Neuronal stem cell (in vitro differentiated cells): ENCODE data around the gene CDRT4.

ENCODE experiments used
- DNase-seq: peaks from one replicate; pipeline ENCODE4 v3.0.0-alpha.2; 2013; ENCODE audit warnings: low spot score
- H2AFZ ChIP-seq: one replicate; pipeline ENCODE4 v1.6.1; 2013; ENCODE audit warnings: mild to moderate bottlenecking, low read length, inconsistent platforms
- H2AK5ac ChIP-seq: 2 replicates; pipeline ENCODE4 v1.6.1; 2013; ENCODE audit warnings: low read depth, mild to moderate bottlenecking, inconsistent platforms, low read length, moderate library complexity, mixed read lengths
- H2BK120ac ChIP-seq: 2 replicates; pipeline ENCODE4 v1.6.1; 2013; ENCODE audit warnings: low read depth, mild to moderate bottlenecking, inconsistent platforms, low read length, moderate library complexity, mixed read lengths
- H2BK12ac ChIP-seq: one replicate; pipeline ENCODE4 v1.6.1; 2013; ENCODE audit warnings: low read length, inconsistent platforms
- H2BK15ac ChIP-seq: 2 replicates; pipeline ENCODE4 v1.6.1; 2013; ENCODE audit warnings: mild to moderate bottlenecking, low read length, inconsistent platforms, mixed read lengths
- H2BK5ac ChIP-seq: one replicate; pipeline ENCODE4 v1.6.1; 2013; ENCODE audit warnings: inconsistent platforms, mild to moderate bottlenecking, low read length, moderate library complexity
- H3K14ac ChIP-seq: one replicate; pipeline ENCODE4 v1.6.1; 2013; ENCODE audit warnings: low read length, inconsistent platforms
- H3K18ac ChIP-seq: 2 replicates; pipeline ENCODE4 v1.6.1; 2013; ENCODE audit warnings: low read length, inconsistent platforms
- H3K23ac ChIP-seq: 2 replicates; pipeline ENCODE4 v1.6.1; 2013; ENCODE audit warnings: low read depth, mild to moderate bottlenecking, mixed read lengths, low read length, inconsistent platforms; ENCODE audit not compliant: poor library complexity
- H3K27ac ChIP-seq: replicated peaks from 3 replicates; pipeline ENCODE4 v1.5.1; 2013; ENCODE audit warnings: low read length, inconsistent platforms
- H3K27me3 ChIP-seq, 3 experiments: 2 replicates each; pipeline ENCODE4 v1.6.1; 2013; ENCODE audit warnings: low read length in 3 of 3, mild to moderate bottlenecking in 2 of 3, inconsistent platforms in 1 of 3, low read depth in 1 of 3, mixed read lengths in 1 of 3, moderate library complexity in 1 of 3; ENCODE audit not compliant: control insufficient read depth in 3 of 3, insufficient read depth in 3 of 3
- H3K36me3 ChIP-seq, 2 donors: replicated peaks in 1 of 2; 2 replicates each; pipeline ENCODE4 v1.6.1; 2013; ENCODE audit warnings: low read length in 2 of 2; ENCODE audit not compliant: control insufficient read depth in 2 of 2, insufficient read depth in 2 of 2
- H3K4ac ChIP-seq: 2 replicates; pipeline ENCODE4 v1.6.1; 2013; ENCODE audit warnings: inconsistent platforms, mild to moderate bottlenecking, low read length, moderate library complexity
- H3K4me1 ChIP-seq, 2 donors: 1 replicate in 1 of 2; 2 replicates in 1 of 2; pipeline ENCODE4 v1.6.1; 2013; ENCODE audit warnings: low read length in 2 of 2, low read depth in 1 of 2; ENCODE audit not compliant: control insufficient read depth in 2 of 2, insufficient read depth in 1 of 2
- H3K4me2 ChIP-seq: one replicate; pipeline ENCODE4 v1.6.1; 2013; ENCODE audit warnings: mild to moderate bottlenecking, low read length, inconsistent platforms; ENCODE audit not compliant: insufficient read depth, poor library complexity, severe bottlenecking
- H3K4me3 ChIP-seq, 2 donors: 2 replicates each; pipeline ENCODE4 v1.5.1; 2013; ENCODE audit warnings: low read length in 2 of 2, mild to moderate bottlenecking in 2 of 2, inconsistent platforms in 1 of 2, moderate library complexity in 1 of 2
- H3K79me1 ChIP-seq: one replicate; pipeline ENCODE4 v1.6.1; 2013; ENCODE audit warnings: low read depth, mild to moderate bottlenecking, inconsistent platforms, low read length, moderate library complexity
- H3K9ac ChIP-seq: one replicate; pipeline ENCODE4 v1.6.1; 2013; ENCODE audit warnings: mild to moderate bottlenecking, low read depth, low read length, inconsistent platforms; ENCODE audit not compliant: poor library complexity
- H3K9me3 ChIP-seq, 2 donors: replicated peaks in 1 of 2; 2 replicates each; pipeline versions ENCODE3 to v1.6.1; 2013; ENCODE audit warnings: low read length in 2 of 2, mild to moderate bottlenecking in 2 of 2, inconsistent platforms in 1 of 2, low read depth in 1 of 2, mixed read lengths in 1 of 2, moderate library complexity in 1 of 2; ENCODE audit not compliant: control insufficient read depth in 2 of 2, insufficient read depth in 1 of 2
- H4K8ac ChIP-seq: one replicate; pipeline ENCODE4 v1.6.1; 2013; ENCODE audit warnings: low read depth, mild to moderate bottlenecking, inconsistent platforms, low read length, moderate library complexity
- H4K91ac ChIP-seq: one replicate; pipeline ENCODE4 v1.6.1; 2013; ENCODE audit warnings: low read length, low read depth, mild to moderate bottlenecking, inconsistent platforms; ENCODE audit not compliant: poor library complexity
- WGBS, 2 donors: extraction: QIAGEN DNeasy Blood & Tissue Kit; methylation state at CpG; one replicate each; pipeline ENCODE4 v1.1.7; 2013; ENCODE audit warnings: missing lambda C conversion rate in 2 of 2, mixed read lengths in 1 of 2; ENCODE audit not compliant: insufficient read length in 2 of 2, insufficient replicate concordance in 1 of 2; ENCODE audit errors: extremely low coverage in 2 of 2; 5-methylcytosine and 5-hydroxymethylcytosine counted together

The CDRT4 gene

DNA sequence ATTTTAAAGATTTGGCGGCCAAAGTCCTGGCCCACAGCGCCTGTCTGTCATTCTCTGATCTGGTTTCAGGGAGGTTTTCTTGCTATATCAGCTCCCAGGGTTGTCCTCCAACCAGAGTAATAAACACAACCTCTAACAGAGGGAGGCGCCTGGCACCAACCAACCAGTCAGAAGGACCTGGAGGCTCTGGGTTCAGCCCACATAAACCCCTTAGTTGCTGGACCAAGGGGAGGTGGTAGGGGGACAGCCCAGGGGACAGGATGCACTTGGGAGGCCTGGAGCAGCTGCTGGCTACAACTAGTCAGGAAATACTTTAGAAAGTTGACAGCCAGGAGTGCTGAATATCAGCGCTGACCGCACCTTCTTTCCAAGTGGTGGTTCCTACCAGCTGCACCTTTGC is 41.7 kb upstream of the CDRT4 start:
- no peak for DNase-seq
- WGBS, 2 donors, result no CpG with 5 or more reads among the region's 5 CpGs

DNA sequence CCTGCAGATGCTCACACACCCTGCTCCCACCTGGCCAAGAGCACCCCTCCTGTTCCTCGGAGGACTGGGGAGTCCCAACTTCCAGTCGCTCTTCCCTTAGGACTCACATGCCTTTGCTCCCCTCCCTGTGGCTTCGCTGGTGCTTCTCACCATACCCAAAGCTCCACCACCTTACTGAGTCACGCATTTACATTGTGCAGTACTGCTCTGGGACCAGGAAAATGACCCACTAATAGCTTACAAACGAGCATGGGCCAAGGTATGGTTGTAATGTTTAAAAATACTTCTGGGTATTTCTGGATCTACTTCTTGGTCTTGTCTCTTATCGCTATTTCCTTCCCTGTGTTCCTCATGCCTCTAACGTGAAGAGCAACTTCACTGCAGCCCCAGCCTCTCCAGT is 41.0 kb upstream of the CDRT4 start:
- Histone ChIP-seq H3K27ac (no peak overlapping the region), H3K79me1 (no peaks in the 10 kb centered on the region), H3K18ac (no peak overlapping the region), H2BK5ac (no peak overlapping the region), H2AFZ (no peak overlapping the region), H2BK12ac (no peak overlapping the region), H3K27me3 (no peaks in the 10 kb centered on the region), H3K9ac (no peak overlapping the region), H3K14ac (peak overlapping the region; percentile 9), H2BK120ac (no peak overlapping the region), H4K91ac (no peak overlapping the region), H3K36me3 (peaks cover 7 to 8% of the 10 kb centered on the region in 2 donors), H2AK5ac (no peak overlapping the region), H3K23ac (no peak overlapping the region), H2BK15ac (no peak overlapping the region), H3K4me3 (no peak overlapping the region), H3K4me1 (peaks cover 0 to 12% of the 10 kb centered on the region in 2 donors), H3K4me2 (no peak overlapping the region), H4K8ac (no peak overlapping the region), H3K4ac (no peak overlapping the region), H3K9me3 (peaks cover 0 to 2% of the 10 kb centered on the region in 2 donors)
- no peak for DNase-seq
- WGBS, 2 donors, result no CpG with 5 or more reads among the region's 7 CpGs

More for the DNA sequence above, 41.7 kb upstream of the CDRT4 start:
- Histone ChIP-seq H3K18ac (no peak overlapping the region), H3K4me1 (peaks cover 2 to 12% of the 10 kb centered on the region in 2 donors), H3K36me3 (peaks cover 8 to 12% of the 10 kb centered on the region in 2 donors), H3K4ac (no peak overlapping the region), H2BK12ac (no peak overlapping the region), H3K23ac (no peak overlapping the region), H3K27me3 (no peaks in the 10 kb centered on the region), H3K9ac (no peak overlapping the region), H2BK120ac (no peak overlapping the region), H2BK15ac (no peak overlapping the region), H4K91ac (no peak overlapping the region), H2AFZ (no peak overlapping the region), H3K4me3 (no peak overlapping the region), H3K14ac (no peak overlapping the region), H3K27ac (no peak overlapping the region), H4K8ac (no peak overlapping the region), H2BK5ac (no peak overlapping the region), H2AK5ac (no peak overlapping the region), H3K4me2 (no peak overlapping the region), H3K9me3 (peaks cover 0 to 2% of the 10 kb centered on the region in 2 donors), H3K79me1 (no peaks in the 10 kb centered on the region)

DNA sequence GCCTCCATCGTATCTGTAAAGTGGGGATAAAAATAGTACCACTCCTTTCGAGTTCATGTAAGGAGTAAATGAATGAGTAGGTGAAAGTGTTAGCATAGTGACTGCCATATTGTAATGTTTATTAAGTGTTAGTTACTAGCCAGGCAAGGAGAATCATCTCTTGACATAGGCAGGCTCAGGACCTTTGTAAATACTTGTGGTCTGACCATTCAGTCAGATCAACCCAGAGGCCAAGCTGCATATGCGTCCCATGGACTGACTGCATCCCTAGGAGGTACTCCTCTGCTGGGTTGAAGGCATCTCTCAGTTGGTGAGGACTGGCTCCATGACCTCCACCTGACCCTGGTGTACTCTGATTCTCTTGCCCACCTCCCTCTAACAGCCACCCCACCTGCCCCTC is 40.5 kb upstream of the CDRT4 start:
- Histone ChIP-seq H3K9ac (no peak overlapping the region), H3K14ac (no peak overlapping the region), H3K18ac (no peak overlapping the region), H3K4me3 (no peak overlapping the region), H4K91ac (no peak overlapping the region), H3K27me3 (no peaks in the 10 kb centered on the region), H3K4me2 (no peak overlapping the region), H3K23ac (no peak overlapping the region), H3K36me3 (peaks cover 7 to 8% of the 10 kb centered on the region in 2 donors), H3K79me1 (no peaks in the 10 kb centered on the region), H2AK5ac (no peak overlapping the region), H3K4ac (no peak overlapping the region), H2BK120ac (no peak overlapping the region), H2BK12ac (no peak overlapping the region), H2BK5ac (no peak overlapping the region), H3K4me1 (peaks cover 0 to 11% of the 10 kb centered on the region in 2 donors), H3K27ac (no peak overlapping the region), H2AFZ (no peak overlapping the region), H3K9me3 (peaks cover 0 to 2% of the 10 kb centered on the region in 2 donors), H2BK15ac (no peak overlapping the region), H4K8ac (no peak overlapping the region)
- no CpG with 5 or more reads among the region's 3 CpGs for WGBS, 2 donors
- no peak for DNase-seq

DNA sequence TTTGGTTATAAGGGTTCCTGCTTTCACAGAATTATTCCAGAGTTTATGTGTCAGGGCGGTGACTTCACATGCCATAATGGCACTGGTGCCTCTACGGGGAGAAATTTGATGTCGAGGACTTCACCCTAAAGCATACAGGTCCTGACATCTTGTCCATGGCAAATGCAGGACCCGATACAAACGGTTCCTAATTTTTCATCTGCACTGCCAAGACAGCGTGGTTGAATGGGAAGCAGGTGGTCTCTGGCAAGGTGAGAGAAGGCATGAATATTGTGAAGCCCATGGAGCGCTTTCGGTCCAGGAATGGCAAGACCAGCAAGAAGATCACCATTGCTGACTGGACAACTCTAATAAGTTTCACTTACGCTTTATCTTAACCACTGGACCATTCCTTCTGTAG is 39.6 kb upstream of the CDRT4 start:
- H2BK5ac ChIP-seq, result peak overlapping the region; percentile 59
- no peak overlapping the region for H3K9ac ChIP-seq
- H3K36me3 ChIP-seq, result peaks cover 7 to 8% of the 10 kb centered on the region in 2 donors
- H3K27me3 ChIP-seq, result no peaks in the 10 kb centered on the region
- H3K79me1 ChIP-seq, result no peaks in the 10 kb centered on the region
- no peak overlapping the region for H2BK12ac ChIP-seq
- no peak overlapping the region for H3K14ac ChIP-seq
- H3K4me2 ChIP-seq, result no peak overlapping the region
- H3K9me3 ChIP-seq, result peaks cover 0 to 2% of the 10 kb centered on the region in 2 donors
- no peak overlapping the region for H2AK5ac ChIP-seq
- WGBS, 2 donors, result no CpG with 5 or more reads among the region's 9 CpGs
- H2BK15ac ChIP-seq, result no peak overlapping the region
- no peak overlapping the region for H3K18ac ChIP-seq
- H4K91ac ChIP-seq, result no peak overlapping the region
- H3K27ac ChIP-seq, result no peak overlapping the region
- H3K4me3 ChIP-seq, result no peak overlapping the region
- H3K23ac ChIP-seq, result no peak overlapping the region
- H2AFZ ChIP-seq, result no peak overlapping the region
- H3K4me1 ChIP-seq, result peaks cover 2 to 3% of the 10 kb centered on the region in 2 donors
- H2BK120ac ChIP-seq, result no peak overlapping the region
- no peak overlapping the region for H3K4ac ChIP-seq
- no peak for DNase-seq
- no peak overlapping the region for H4K8ac ChIP-seq
